ENCODE results near the gene RIC8A.

DNA sequence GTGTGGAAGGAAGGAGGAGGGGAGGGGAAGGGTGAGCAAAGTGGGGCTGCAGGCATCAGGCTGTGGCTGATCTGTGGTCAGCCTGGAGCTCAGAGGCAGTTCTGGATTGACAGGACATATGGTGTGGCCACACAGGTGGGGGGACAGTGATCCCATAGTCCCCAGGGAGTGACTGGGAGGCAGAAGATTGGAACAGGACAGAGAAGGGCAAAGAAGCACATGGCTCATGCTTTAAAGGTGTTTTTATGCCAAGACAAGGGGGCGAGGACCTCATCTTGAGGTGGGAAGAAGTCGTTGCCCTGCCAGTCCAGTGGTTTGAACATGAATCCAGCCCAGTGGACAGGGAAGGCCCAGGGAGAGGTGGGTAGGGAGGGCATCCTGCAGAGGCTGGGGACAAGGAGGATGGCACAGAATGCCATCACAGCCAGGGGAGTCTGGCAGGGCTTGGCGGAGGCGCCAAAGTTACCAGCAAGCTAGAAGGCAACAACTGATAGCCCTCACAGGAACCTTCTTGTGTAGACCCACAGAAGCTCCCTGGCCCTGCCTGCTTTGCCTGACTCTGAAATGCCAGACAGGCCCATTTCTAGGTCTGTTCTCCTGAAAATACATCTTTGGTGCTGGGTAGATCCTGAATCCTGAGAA, 3.4 kb upstream of the RIC8A start:
- TF ChIP-seq, protein P1, sequence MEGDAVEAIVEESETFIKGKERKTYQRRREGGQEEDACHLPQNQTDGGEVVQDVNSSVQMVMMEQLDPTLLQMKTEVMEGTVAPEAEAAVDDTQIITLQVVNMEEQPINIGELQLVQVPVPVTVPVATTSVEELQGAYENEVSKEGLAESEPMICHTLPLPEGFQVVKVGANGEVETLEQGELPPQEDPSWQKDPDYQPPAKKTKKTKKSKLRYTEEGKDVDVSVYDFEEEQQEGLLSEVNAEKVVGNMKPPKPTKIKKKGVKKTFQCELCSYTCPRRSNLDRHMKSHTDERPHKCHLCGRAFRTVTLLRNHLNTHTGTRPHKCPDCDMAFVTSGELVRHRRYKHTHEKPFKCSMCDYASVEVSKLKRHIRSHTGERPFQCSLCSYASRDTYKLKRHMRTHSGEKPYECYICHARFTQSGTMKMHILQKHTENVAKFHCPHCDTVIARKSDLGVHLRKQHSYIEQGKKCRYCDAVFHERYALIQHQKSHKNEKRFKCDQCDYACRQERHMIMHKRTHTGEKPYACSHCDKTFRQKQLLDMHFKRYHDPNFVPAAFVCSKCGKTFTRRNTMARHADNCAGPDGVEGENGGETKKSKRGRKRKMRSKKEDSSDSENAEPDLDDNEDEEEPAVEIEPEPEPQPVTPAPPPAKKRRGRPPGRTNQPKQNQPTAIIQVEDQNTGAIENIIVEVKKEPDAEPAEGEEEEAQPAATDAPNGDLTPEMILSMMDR (IDR thresholded peaks at IDR 0.05): no peak
- no peak for TF ChIP-seq POLR2A (IDR thresholded peaks at IDR 0.05)

All from ovary (tissue), 3 donors.